Breast epithelium (tissue), 3 donors: Measurements from ENCODE around the gene ITPR1.

Source experiments
- CTCF ChIP-seq, 3 donors: fragments of 450-650 bp; IDR thresholded peaks; one replicate each; pipeline ENCODE4 v1.5.1; 2016 to 2017; ENCODE audit warnings: antibody characterized with exemption in 3 of 3, mild to moderate bottlenecking in 3 of 3, moderate library complexity in 3 of 3
- POLR2AphosphoS5 ChIP-seq, 3 donors: sonication (generic); formaldehyde crosslinking; IDR thresholded peaks; one replicate each; pipeline ENCODE4 v1.6.1; 2017; ENCODE audit warnings: antibody characterized with exemption in 3 of 3

DNA sequence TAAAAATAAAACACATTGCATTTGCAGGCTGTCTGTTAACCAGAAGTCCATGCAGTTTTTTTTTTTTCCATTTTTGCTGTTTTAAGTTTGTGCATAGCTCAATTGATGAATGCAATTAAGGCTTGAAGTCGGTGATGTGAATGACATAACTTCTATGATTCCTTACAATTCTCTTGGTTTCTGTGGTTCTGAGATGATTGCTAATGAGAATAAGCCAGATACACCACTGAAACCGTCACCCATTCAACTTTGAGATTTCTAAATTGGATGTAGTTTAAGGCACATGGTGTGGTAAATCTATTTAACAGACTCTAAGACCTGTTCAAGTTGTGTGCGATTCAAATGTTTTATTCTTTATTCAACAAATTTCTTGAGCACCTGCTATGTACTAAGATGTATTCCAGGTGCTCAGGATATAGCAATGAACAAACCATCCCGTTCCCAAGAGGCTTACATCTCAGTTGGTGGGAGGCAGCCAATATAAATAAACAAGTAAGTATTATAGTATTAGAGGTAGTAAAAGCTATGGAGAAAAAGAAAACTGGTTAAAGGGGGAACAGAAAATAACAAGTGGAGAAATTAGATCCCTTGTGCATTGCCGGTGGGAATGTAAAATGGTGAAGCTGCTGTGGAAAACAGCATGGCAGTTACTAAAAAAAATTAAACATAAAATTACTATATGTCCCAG lies 4.0 kb downstream of the ITPR1 start:
- no peak for TF ChIP-seq CTCF (IDR thresholded peaks at IDR 0.05)
- TF ChIP-seq POLR2AphosphoS5 (IDR thresholded peaks at IDR 0.05), result no peak
